GM21576 (cell line): ENCODE data around the gene DPP6.
"Not testable (repeated sequence)": the region's sequence is repeated elsewhere in the genome, so short reads cannot be mapped to it uniquely, and the experiment has no call there.

Source experiments
- ATAC-seq: cut with Tn5 transposase; IDR thresholded peaks from one replicate; pipeline ENCODE4 v1.9.1; 2021; ENCODE audit warnings: mild to moderate bottlenecking, moderate library complexity; ENCODE audit not compliant: unreplicated experiment

DPP6 gene

DNA sequence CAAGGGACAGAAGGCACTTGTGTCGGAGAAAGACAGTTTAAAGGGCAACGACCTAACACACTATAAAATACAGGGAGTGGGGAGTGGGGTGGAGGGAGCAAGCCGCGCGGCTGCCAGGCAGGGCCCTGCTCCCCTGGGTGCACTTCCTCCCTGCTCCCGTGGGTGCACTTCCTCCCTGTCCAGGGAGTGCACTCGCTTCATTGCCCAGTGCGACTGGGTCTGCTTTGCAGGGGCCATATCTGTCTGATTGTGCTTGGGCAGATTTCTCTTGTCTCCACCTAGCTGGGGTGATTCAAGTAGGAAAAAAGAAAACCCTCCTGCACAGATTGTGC is 94.5 kb downstream of the DPP6 start:
- ATAC-seq = not testable (repeated sequence)

DNA sequence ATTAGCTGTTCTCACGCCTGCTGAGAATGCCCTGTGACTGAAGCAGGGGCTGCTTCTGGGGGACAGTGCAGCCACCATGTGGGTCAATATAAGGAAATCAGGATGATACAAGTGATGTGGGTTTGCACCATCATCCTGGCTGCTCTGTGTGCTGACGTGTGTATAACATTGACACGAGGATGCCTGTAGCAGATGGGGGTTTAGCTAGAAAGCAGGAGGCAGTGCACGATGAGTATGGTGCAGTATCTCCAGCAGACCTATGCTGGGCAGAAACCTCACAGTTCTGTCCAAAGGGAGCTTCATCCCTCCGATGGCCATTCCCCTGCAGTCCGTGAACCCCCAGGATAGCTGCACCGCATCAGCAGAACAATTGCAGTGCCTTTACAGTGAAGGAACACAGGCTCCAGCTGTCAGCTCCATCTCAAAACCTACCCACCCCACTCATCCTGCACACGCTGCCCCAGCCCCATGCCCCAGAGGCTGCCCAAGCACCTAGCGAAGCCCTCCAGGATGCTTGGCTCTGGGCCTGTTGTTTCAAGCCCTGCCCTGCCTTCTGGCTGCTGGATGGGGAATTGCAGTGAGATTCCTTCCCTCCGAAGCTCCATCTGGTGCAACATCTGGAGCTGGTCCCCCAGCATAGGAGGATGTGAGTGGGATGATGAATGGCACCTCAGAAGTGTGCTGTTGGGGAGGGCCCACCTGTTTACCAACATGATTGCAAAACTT is 96.8 kb downstream of the DPP6 start:
- not testable (repeated sequence) for ATAC-seq

- not testable (repeated sequence) for ATAC-seq
Observed at GRCh38 chr7:154150656-154151055, 98.5 kb downstream of the DPP6 start.

DNA sequence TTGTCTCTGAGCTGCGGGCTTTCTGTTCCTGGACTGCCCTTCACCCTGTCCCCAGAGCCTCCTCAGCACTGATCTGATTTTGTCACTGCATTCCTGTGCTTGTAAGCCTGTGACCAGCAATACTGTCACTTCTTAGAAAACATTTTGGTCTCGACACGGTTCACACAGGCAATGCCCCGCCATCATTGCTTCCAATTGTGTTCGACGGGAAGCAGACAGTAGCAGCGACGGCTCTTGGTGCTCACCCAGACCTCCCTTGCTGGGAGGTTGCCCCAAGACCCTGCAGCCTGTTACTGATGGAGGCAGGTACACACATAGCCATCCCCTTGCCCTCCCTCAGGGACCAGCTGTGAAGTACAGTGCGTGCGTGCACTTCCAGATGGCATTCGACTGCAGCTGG is 99.1 kb downstream of the DPP6 start:
- not testable (repeated sequence) for ATAC-seq

DNA sequence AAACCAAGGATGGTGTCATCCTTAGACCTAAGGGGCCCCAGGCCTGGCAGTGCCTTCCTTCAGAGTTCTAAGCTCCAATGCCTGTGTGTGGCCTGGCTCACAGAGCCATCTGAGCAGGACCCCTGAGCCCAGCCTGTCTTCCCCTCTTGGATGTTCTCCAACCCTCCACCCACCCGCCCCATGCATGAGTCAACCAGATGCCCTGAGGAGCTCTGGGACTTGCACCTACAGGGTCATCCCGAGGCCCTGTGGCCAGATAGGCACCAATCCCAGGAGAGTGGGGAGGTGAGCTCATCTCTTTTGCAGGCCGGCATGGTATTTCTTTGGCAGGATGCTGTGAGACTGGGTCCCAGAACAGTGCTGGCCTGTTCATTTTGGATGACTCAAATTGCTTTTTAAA is 103.7 kb downstream of the DPP6 start:
- ATAC-seq = not testable (repeated sequence)

DNA sequence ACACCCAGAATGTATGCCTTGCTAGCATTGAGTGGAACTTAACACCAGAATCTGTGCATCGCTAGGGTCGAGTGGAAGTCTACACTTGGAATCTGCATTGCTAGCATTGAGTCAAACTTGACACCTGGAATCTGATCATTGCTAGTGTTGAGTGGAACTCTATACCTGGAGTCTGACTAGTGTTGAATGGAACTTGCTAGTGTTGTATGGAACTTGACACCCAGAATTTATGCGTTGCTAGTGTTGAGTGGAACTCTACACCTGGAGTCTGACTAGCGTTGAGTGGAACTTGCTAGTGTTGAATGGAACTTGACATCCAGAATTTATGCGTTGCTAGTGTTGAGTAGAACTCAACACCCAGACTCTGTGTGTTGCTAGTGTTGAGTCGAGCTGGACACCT is 110.7 kb downstream of the DPP6 start:
- not testable (repeated sequence) for ATAC-seq

GRCh38 chr7:154163642-154164041 is 111.4 kb downstream of the DPP6 start:
- not testable (repeated sequence) for ATAC-seq

DNA sequence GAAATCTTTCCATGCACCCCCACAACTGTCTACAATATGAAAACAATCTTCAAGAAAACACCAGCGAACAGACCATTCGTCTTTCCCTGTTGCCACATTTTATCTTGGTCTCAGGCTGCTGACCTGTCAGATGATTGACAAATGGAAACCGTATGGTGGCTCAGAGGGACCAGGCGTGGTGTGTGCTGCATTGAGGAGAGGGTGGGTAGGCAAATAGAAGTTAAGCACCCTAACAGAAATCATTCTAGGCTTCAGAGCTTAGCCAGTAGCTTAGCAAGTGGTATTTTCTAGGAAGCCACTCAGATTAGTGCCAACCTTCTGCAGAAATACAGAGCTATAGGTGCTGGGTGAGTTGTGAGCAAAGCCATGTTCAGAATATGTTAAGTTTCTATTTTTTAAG is 114.9 kb downstream of the DPP6 start:
- ATAC-seq = no peak

DNA sequence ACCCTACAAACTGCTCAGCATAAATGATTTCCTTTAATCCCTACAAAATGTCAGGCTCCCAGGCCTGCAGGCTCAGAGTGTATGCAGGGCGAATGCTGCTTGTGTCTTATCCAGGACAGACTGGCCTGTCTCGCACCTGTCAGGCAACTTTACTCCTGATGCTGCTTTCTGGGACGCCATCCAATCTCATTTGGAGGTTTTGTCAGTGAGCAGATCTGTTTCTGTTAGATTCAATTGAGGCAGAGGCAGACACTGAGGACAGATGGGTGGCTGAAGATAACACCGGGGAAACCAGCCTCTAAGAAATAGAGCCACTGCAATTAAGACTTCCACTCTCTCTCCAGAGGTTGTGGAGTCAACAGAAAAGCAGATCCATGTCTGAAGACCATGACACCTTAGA is 115.6 kb downstream of the DPP6 start:
- ATAC-seq = no peak

- ATAC-seq = no peak
Observed at GRCh38 chr7:154171422-154171821, 119.2 kb downstream of the DPP6 start.

GRCh38 chr7:154172236-154172635 is 120.0 kb downstream of the DPP6 start:
- no peak for ATAC-seq

- ATAC-seq = no peak
Observed at GRCh38 chr7:154177584-154177983, 125.4 kb downstream of the DPP6 start.

DNA sequence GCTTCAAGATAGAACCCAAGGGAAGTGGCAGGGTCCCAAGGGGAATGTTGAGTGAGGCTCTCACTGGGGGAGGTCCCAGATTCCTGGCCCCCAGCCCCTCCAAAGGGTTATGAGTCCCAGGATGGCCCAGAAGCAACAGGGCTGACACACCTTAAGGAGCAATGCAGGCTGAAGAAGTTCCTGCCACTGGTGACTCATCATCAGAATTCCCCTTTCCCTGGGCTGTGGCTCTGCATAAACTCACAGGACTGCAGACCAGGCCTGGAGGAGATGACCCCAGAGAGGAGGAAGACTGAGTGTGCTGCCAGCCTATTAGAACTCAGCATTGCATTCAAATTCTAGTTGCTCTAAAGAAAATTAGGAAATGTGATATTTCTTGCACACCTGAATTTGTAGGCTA is 126.7 kb downstream of the DPP6 start:
- ATAC-seq = no peak

- ATAC-seq = no peak
Observed at GRCh38 chr7:154183482-154183881, 131.3 kb downstream of the DPP6 start.

- ATAC-seq = no peak
Observed at GRCh38 chr7:154183946-154184345, 131.7 kb downstream of the DPP6 start.

DNA sequence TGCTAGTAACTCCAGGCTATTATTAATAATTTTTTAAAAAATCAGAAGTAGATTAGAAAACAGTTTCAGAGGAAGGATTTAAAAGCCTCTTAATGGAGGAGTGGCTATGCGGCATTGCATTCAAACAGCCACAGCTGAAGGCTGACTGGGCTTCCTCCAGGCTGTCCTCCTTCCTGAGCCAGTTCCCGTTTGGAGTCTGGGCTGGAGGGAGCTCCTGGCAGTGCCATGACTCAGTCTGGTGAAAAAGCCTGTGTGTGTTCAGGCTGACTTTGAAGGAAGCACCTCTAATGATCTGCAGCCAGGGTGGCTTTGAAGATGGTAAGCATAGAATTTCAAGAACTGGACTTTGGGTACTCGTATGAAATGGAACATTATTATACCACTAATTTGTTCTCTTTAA is 134.6 kb downstream of the DPP6 start:
- no peak for ATAC-seq

DNA sequence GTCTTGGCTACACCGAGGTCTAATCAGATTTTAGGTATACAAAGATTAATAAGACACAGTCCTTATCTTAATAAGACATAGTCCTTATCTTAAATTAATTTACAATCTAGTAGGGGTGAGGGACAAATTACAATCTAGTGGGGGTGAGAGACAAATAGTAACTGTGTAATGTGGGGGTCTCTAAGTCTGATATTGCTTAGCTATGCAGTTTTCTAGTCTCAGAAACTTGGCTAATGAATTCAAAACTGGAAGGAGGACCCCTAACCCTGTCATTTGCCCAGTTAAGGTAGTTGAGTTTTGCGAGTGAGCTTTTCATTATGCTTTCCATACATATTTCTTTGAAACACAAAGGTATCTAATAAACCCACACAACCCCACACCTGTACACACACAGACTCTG is 136.1 kb downstream of the DPP6 start:
- ATAC-seq = no peak

GRCh38 chr7:154195266-154195665 is 143.1 kb downstream of the DPP6 start:
- ATAC-seq = no peak

- ATAC-seq = no peak
Observed at GRCh38 chr7:154198481-154198880, 146.3 kb downstream of the DPP6 start.

DNA sequence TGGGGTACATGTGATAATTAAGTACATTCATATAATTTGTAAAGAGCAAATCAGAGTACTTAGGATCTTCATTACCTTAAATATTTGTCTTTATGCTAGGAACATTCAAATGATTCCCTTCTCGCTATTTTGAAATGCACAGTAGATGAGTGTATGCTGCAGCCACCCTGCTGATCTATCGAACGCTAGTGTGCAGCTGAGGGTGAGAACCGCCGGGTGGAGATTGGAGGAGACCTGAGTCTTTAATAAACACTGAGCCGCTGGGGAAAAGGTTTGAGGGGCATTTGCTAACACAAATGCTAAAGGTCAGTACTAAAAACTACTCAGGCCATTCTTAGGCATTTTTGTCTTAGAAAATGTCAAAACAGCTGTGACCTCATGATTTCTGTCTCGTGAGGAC is 148.0 kb downstream of the DPP6 start:
- ATAC-seq = no peak

DNA sequence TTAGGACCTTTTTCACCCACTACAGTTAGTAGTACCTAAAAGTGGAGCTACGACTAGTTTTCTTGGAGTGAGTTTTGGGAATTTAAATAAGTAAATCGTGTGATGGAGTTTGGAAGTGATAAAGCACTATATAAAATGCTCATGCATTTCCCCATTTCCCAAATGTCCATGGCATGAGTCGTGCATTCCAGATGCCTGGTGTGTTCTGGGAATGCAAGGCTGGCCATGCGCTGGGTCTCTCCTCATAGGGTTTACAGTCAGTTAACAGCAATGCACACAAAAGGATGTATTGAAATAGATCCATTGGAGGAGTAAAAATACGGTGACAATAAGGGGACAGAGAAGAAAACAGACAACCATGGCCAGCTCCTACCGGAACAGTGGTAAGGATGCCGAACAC is 149.8 kb downstream of the DPP6 start:
- no peak for ATAC-seq

DNA sequence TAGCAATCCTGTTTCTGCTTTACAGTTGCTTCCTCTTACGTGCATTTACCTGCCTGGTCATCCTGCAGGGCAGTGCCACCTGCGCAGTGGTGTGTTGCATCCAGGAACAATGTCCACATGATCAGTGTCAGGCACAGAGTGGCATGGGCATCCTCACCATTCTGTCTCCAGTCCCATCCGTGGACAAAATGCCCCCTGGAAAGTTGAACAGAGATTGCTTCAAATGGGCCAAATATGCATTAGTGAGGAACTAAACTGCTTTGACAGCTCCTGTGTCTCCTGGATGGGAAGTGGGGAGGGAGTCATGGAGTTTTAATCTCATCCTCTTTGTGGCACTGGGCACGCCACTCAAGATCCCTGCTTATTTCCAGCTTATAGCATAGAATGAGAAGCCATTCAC is 151.8 kb downstream of the DPP6 start:
- no peak for ATAC-seq

DNA sequence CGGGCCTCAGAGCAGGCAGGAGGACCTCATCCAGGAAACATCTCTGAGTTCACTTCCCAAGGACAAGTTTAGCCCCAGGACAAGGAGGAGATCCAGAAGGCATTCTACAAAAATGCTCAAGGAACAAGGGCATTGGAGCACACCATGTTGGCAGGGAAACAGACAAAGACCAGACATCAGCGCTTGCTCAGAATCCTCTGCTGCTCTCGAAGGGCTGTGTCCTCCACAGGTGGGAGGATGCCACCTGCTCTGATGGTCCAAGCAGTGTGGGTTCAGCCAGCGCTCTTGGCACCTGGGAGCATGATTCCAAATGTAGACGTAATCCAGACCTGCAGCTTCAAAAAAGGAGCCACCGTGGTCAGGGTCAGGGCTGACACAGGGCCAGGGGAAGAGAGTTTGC is 160.7 kb downstream of the DPP6 start:
- no peak for ATAC-seq
